GM19324 (cell line): ENCODE measurements around the gene EEF2.
A peak's percentile ranks its signal among the peaks of the same experiment; 100 is the strongest.
"Not testable (repeated sequence)": the region's sequence is repeated elsewhere in the genome, so short reads cannot be mapped to it uniquely, and the experiment has no call there.

Experiments
- ATAC-seq: cut with Tn5 transposase; IDR thresholded peaks from one replicate; pipeline ENCODE4 v1.9.1; 2021; ENCODE audit warnings: mild to moderate bottlenecking, moderate library complexity; ENCODE audit not compliant: unreplicated experiment, low FRiP score

The EEF2 gene

DNA sequence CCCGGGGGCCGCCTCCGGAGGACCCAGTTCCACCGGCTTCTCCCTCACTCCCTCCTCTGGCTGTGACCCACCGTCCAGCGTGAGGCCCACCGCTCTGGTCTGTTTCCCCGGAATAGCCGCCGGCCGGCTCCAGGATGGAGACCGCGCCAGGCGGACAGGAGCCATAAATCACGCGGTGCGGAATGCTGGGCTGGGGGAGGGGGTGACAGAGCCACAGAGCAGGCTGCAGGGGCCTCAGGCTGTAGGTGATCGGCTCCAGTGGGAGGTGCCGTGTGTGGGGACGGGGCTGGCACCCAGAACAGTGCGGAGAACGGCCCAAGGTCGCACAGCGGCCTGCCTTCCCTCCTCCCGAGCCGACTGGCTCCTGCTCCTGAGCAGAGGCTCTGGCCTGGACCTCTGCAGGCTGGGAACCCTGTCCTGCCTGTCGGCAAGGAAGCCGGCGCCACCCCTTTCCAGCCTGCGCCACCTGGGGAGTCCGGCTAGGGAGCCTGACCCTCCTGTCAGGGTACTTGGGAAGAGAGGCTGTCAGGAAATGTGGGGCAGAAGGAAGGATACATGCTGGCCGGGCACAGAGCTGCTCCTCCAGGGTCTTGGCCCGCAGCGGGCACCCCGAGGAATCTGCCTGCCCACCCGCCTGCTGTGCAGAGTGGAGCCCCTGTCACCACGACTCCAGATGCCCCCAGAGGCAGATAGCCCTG, 30.6 kb upstream of the EEF2 start:
- no peak for ATAC-seq

- ATAC-seq = no peak
These were observed 29.6 kb upstream of the EEF2 start for GRCh38 chr19:4014541-4015491.

GRCh38 chr19:4013886-4014540, 28.8 kb upstream of the EEF2 start:
- ATAC-seq = no peak

DNA sequence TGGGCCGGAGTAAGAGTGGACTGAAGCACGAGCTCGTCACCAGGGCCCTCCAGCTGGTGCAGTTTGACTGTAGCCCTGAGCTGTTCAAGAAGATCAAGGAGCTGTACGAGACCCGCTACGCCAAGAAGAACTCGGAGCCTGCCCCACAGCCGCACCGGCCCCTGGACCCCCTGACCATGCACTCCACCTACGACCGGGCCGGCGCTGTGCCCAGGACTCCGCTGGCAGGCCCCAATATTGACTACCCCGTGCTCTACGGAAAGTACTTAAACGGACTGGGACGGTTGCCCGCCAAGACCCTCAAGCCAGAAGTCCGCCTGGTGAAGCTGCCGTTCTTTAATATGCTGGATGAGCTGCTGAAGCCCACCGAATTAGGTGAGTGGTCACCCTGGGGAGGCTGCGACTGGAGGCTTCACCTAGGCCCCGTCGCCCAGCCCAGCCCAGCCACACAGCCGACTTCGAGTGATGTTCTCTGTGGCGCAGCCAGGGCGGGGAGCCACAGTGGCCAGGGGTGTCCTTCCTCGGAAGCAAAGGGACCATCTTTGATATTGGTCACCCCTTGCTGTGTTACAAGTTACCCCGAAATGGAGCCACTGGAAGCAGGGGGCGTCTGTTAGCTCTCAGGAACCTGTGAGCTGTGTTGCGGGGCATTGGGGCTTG, 27.8 kb upstream of the EEF2 start:
- ATAC-seq = no peak

GRCh38 chr19:4012092-4012974, 27.1 kb upstream of the EEF2 start:
- ATAC-seq = no peak

DNA sequence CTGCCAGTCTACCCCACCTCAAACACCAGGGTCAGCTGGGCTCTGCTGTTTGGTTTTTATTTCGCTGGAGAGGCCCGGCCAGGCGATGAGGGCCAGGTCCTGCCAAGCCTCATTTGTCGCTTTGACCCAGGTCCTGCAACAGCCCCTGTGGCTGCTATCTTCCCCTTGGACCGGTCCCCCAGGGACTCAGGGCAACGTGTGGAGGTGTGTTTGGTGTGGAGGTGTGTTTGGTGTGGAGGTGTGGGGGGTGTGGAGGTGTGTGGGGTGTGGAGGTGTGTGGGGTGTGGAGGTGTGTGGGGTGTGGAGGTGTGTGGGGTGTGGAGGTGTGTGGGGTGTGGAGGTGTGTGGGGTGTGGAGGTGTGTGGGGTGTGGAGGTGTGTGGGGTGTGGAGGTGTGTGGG, 26.2 kb upstream of the EEF2 start:
- not testable (repeated sequence) for ATAC-seq

GRCh38 chr19:4010808-4011110, 25.5 kb upstream of the EEF2 start:
- ATAC-seq = no peak

DNA sequence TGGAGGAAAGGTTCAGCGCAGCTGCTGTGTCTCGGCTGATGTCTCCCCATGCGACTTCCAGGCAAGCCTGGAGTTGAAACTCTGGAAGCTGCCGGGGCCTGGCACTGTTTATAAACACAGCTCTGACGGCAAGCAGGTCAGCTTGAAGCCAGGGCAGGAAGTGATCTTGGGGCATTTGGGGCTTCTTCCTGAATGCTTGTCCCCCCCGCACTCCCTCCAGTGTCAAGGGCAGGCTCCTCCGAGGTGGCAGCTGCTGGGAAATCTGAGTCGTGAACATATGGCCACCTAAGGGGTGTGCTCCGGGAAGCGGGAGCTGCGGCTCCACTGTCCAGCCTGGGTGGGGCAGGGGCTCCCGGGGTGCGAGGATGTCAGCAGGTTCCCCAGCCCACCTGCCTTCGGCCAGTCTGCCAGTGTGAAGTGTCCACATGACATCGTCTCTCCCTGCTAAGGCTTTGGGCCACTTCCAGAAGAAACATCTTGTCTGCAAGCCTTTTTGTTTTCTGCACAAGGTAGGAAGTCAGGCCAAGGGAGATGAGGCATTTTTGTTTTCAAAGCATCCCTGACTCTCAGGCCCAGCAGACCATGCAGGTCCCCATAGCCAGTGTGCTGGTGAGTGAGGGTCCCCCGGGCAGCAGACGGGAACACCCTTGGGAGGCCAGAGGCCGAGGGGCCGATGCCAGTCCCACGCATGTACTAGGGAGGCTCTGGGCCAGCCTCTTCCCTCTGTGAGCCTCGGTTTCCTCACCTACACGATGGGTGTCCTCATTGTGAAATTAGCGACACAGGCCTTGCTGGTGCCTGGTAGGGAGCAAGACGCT, 24.9 kb upstream of the EEF2 start:
- no peak for ATAC-seq

GRCh38 chr19:4007836-4008539, 22.7 kb upstream of the EEF2 start:
- no peak for ATAC-seq

DNA sequence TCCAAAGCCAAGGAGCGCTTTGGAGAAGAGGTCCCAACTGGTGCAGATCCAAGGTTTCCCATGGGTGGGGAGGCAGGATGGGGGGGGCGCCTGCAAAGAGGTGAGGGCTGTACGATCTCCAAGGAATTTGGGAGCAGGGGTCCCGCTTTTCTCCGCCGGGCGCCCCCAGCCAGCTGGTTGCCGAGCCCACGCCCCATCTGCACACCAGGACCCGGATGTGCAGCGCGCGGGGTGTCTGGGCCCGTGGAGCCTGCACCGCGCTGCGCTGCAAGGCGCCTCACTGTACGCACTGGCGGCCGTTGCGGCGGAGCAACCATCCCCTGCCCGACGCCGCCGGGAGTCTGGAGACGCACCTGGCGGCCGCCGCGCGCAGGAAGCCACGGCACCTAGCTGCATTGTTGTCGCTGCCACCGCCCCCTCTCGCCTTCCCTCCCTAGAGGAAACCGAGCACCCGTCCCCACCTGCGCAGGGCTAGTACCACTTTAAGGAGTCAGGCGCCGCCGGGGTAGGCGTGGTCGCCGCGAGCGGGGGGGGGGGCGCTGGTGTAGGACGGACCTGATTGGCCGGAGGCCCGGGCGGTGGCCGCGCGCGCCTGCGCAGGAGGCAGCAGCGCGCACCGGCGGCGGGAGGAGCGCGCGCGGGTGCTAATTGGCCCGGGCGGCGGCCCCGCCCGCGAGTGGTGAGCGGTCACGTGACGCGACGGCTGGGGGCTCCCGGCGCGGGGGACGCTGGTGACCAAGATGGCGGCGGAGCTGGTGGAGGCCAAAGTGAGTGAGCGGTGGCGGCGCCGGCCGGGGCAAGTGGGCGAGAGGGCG, 22.0 kb upstream of the EEF2 start, which contains the start of gene PIAS4:
PIAS4 (plus strand) TSS at position 716 of the 815 bp plus-strand sequence; CDS start at position 741, 25 bp downstream.
- peak; percentile 95 for ATAC-seq

DNA sequence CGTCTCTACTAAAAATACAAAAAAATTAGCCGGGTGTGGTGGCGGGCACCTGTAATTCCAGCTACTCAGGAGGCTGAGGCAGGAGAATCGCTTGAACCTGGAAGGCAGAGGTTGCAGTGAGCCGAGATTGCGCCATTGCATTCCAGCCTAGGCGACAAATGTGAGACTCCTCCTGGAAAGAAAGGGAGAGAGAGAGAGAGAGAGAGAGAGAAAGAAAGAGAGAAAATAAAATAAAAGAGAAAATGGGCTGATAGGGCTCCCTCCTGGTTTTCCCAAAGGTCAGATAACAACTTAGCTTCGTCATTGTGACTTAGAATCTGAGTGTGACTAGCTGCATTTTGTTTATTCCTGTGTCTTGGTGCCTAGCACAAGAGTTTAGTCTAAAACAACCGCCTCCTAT, 20.2 kb upstream of the EEF2 start:
- not testable (repeated sequence) for ATAC-seq

DNA sequence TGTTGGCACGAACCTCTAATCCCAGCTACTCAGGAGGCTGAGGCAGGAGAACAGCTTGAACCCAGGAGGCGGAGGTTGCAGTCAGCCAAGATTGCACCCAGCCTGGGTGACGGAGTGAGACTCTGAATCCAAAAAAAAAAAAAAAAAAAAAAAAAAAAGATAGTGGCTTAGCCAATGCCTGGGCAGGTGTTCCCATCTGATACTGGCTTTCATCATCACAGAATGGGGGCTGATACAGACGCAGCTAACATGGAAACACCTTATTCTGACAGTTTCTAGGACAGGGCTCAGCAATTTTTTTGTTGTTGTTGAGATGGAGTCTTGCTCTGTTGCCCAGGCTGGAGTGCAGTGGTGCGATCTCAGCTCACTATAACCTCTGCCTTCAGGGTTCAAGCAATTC, 15.5 kb upstream of the EEF2 start:
- not testable (repeated sequence) for ATAC-seq

DNA sequence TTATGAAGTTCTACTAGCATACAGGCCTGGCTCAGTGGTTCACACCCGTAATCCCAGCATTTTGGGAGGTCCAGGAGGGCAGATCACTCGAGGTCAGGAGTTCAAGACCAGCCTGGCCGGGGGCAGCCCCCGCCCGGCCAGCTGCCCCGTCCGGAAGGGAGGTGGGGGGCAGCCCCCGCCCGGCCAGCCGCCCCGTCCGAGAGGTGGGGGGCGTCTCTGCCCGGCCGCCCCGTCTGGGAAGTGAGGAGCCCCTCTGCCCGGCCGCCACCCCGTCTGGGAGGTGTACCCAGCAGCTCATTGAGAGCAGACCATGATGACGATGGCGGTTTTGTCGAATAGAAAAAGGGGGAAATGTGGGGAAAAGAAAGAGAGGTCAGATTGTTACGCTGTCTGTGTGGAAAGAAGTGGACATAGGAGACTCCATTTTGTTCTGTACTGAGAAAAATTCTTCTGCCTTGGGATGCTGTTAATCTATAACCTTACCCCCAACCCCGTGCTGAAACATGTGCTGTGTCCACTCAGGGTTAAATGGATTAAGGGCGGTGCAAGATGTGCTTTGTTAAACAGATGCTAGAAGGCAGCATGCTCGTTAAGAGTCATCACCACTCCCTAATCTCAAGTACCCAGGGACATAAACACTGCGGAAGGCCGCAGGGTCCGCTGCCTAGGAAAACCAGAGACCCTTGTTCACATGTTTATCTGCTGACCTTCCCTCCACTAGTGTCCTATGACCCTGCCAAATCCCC, 13.6 kb upstream of the EEF2 start:
- ATAC-seq = not testable (repeated sequence)

DNA sequence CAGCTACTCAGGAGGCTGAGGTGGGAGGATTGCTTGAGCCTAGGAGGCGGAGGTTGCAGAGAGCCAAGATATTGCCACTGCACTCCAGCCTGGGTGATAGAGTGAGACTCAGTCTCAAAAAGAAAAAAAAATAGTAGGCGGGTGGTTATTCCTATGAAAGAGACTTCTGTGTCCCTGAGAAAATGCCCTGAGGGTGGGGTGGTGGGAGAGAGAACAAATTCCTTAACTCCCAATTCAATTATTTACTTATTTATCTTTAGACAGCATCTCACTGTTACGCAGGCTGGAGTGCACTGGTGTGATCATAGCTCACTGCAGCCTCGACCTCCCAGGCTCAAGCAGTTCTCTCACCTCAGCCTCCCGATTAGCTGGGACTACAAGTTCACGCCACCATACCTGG, 10.3 kb upstream of the EEF2 start:
- no peak for ATAC-seq

- ATAC-seq = no peak
These were observed 5.5 kb upstream of the EEF2 start for GRCh38 chr19:3990815-3991117.

- ATAC-seq = no peak
These were observed 2.5 kb upstream of the EEF2 start for GRCh38 chr19:3987619-3988371.
